Measurements from ENCODE around the gene ASTN2.
"Not testable (repeated sequence)": the region's sequence is repeated elsewhere in the genome, so short reads cannot be mapped to it uniquely, and the experiment has no call there.

Gene ASTN2

DNA sequence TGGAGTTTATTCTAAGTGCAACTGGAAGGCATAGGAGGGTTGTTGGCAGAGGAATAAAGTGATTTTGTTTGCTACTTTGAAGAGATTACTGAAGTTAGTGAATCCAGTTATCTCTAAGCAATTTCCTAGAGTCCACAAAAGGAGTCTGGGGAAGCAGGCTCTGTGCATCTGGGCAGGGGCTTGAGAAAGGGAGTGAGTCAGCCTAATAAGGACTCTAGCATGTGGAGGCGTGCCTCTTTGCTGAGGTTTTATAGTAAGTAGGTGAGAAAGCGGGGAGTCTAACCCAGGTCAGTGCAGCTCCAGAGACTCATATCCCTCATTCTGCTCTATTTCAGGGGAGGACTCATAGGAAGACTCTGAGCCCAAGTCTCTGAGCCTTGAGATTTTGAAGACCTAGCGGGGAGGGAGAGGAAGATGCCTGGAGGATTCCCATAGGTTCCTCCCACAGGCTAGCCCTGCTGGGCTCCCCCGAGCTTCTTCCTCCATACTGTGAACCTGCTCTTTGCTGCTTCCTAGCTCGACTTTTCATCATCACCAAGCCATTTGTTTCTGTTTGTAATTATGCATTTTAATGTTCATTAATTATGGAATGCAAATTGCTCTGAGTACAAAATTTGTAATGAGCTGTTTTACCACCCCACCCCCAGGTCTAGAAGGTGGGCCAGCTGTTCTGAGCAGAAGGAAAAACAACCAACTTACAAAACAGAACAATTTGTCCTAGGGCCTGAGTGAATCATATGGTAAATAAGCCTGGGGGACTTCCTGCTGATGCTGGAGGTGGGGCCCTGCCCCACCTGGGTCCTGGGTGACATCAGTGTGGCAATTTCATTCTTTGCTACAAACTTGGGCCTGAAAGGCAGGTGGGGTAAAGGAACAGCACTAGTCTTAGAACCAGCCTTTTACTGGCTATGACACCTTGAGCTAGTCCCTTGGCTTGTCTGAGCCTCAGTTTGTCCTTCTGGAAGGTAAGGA, 577.6 kb downstream of the ASTN2 start:
- H3K4me3 ChIP-seq (ENCODE audit: low read depth, low read length), result no peak overlapping the region
- H3K27ac ChIP-seq, result peak overlapping the region; percentile 92
- DNase-seq, result peak; percentile 56
- H3K27me3 ChIP-seq (ENCODE audit: insufficient read depth, low read depth, severe bottlenecking), result no peaks in the 10 kb centered on the region
- H3K36me3 ChIP-seq, result peaks cover 3% of the 10 kb centered on the region
- no peaks in the 10 kb centered on the region for H3K9me3 ChIP-seq (ENCODE audit: severe bottlenecking)
- TF ChIP-seq, protein P1, sequence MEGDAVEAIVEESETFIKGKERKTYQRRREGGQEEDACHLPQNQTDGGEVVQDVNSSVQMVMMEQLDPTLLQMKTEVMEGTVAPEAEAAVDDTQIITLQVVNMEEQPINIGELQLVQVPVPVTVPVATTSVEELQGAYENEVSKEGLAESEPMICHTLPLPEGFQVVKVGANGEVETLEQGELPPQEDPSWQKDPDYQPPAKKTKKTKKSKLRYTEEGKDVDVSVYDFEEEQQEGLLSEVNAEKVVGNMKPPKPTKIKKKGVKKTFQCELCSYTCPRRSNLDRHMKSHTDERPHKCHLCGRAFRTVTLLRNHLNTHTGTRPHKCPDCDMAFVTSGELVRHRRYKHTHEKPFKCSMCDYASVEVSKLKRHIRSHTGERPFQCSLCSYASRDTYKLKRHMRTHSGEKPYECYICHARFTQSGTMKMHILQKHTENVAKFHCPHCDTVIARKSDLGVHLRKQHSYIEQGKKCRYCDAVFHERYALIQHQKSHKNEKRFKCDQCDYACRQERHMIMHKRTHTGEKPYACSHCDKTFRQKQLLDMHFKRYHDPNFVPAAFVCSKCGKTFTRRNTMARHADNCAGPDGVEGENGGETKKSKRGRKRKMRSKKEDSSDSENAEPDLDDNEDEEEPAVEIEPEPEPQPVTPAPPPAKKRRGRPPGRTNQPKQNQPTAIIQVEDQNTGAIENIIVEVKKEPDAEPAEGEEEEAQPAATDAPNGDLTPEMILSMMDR (IDR thresholded peaks at IDR 0.05; ENCODE audit: low read depth, low read length), result no peak

DNA sequence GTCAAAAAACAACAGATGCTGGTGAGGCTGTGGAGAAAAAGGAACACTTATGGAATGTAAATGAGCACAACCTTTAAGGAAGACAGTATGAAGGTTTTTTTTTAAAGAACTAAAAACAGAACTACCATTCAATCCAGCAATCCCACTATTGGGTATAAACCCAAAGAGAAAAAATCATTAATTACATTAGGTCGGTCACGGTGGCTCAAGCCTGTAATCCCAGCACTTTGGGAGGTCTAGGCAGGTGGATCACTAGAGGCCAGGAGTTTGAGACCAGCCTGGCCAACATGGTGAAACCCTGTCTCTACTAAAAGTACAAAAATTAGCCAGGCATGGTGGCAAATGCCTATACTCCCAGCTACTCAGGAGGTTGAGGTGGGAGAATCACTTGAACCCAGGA, 584.5 kb downstream of the ASTN2 start:
- H3K27ac ChIP-seq; DNase-seq; H3K27me3 ChIP-seq (ENCODE audit: insufficient read depth, low read depth, severe bottlenecking); H3K36me3 ChIP-seq; H3K4me3 ChIP-seq (ENCODE audit: low read depth, low read length); H3K9me3 ChIP-seq (ENCODE audit: severe bottlenecking): not testable (repeated sequence)

DNA sequence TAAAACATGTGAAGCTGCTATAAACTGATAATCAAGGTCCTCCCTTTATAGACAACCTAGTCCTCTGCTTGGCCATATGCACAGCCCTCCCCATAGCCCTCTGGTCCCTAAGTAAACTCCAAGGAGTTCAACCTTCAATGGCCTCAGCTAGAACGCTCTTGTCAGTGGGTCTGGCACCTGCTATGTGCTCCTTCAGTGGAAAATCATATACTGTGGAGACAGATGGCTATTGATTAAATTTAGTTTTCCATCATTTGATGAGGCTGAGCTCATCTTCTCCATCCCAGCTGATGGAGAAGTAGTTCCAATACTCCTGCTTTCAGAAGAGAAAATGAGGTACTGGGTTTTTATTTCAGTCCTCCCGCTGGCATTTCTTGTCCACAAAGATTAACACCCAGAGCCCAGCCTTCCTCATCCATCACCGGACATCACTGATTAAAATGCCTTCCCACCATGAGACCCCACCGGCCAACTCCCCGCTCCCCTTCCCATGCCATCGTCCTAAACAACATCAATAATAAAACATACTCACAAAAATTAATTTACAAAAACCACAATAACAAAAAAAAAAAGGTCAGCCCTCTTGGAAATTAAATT, 593.1 kb downstream of the ASTN2 start:
- Histone ChIP-seq H3K9me3 (ENCODE audit: severe bottlenecking) (no peaks in the 10 kb centered on the region), H3K36me3 (no peaks in the 10 kb centered on the region), H3K4me3 (ENCODE audit: low read depth, low read length) (no peak overlapping the region), H3K27me3 (ENCODE audit: insufficient read depth, low read depth, severe bottlenecking) (no peaks in the 10 kb centered on the region), H3K27ac (no peak overlapping the region; the same call in 1 of the 2 replicates)
- no peak for DNase-seq
- TF ChIP-seq, protein P1 (IDR thresholded peaks at IDR 0.05; ENCODE audit: low read depth, low read length), result no peak

DNA sequence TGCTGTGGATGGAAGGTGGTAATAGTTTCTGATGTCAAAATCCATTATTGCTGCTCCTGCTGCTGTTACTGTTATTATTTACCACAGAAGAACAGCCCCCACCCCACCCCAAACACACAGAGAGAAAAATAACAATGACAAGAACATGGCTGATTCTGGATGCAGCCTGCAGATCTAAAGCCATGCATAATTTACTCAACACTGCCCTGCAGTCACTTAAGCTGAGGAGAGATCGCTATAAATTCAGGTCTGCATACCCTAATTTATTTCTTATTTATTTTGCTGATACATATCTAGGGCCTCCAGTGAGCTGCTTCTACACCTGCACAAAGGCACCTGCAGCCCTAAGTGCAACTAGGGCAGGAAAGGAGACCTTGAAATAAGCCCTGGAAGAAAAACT, 595.7 kb downstream of the ASTN2 start:
- Histone ChIP-seq H3K27ac (no peak overlapping the region), H3K36me3 (no peaks in the 10 kb centered on the region), H3K9me3 (ENCODE audit: severe bottlenecking) (no peaks in the 10 kb centered on the region), H3K4me3 (ENCODE audit: low read depth, low read length) (no peak overlapping the region), H3K27me3 (ENCODE audit: insufficient read depth, low read depth, severe bottlenecking) (no peaks in the 10 kb centered on the region)
- TF ChIP-seq, protein P1 (IDR thresholded peaks at IDR 0.05; ENCODE audit: low read depth, low read length), result no peak
- DNase-seq, result no peak

DNA sequence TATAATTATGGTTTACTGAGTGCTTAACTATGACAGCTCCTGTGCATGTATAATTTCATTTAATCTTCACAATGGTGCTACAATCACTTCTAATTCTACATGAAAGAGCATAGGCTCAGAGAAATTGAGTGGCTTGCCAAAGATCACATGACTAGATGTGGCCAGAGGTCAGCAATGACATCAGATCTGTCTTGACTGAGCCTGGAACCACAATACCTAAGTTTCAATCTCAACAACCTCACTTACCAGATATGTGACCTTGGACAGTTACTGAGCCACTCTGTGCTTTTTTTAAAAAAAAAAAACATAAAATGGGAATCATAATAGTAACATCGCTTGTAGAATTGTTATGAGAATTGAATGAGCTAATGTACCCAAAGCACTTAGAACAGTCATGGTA, 597.1 kb downstream of the ASTN2 start:
- TF ChIP-seq, protein P1 (IDR thresholded peaks at IDR 0.05; ENCODE audit: low read depth, low read length), result no peak
- Histone ChIP-seq H3K27me3 (ENCODE audit: insufficient read depth, low read depth, severe bottlenecking) (no peaks in the 10 kb centered on the region), H3K4me3 (ENCODE audit: low read depth, low read length) (no peak overlapping the region), H3K9me3 (ENCODE audit: severe bottlenecking) (no peaks in the 10 kb centered on the region), H3K36me3 (no peaks in the 10 kb centered on the region), H3K27ac (no peak overlapping the region)
- DNase-seq, result no peak

DNA sequence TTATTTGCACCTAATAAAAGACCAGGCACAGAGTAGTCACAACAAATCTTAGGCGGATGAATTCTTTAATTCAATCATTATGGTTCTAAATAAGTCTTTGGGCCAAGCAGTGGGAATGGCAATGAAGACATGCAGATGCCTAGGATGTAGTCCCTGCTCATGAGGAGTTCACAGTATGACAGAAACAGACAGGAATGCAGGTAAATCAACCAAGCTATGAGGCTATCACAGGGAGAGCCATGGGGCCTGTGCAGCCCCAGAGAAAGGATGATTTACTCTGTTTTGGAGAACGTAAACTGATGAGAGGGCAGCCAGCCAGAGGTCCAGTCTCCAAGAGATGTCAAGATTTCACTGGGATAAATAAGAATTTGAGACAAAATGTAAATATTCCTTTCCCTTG, 598.4 kb downstream of the ASTN2 start:
- Histone ChIP-seq H3K27ac (no peak overlapping the region), H3K9me3 (ENCODE audit: severe bottlenecking) (no peaks in the 10 kb centered on the region), H3K27me3 (ENCODE audit: insufficient read depth, low read depth, severe bottlenecking) (no peaks in the 10 kb centered on the region), H3K36me3 (no peaks in the 10 kb centered on the region), H3K4me3 (ENCODE audit: low read depth, low read length) (no peak overlapping the region)
- TF ChIP-seq, protein P1 (IDR thresholded peaks at IDR 0.05; ENCODE audit: low read depth, low read length), result no peak
- no peak for DNase-seq
